Mucosa of rectum (tissue), 2 donors: ENCODE results near the gene NUP62.

Experiments used
- H3K27ac ChIP-seq, 2 donors: one replicate each; pipeline ENCODE4 v1.7.0; 2013; ENCODE audit warnings: inconsistent platforms in 2 of 2, low read depth in 2 of 2, low read length in 2 of 2
- H3K27me3 ChIP-seq, 2 donors: one replicate each; pipeline ENCODE4 v1.7.0; 2013; ENCODE audit warnings: low read length in 2 of 2; ENCODE audit not compliant: control insufficient read depth in 2 of 2, insufficient read depth in 2 of 2
- H3K36me3 ChIP-seq, 2 donors: one replicate each; pipeline ENCODE4 v1.7.0; 2013; ENCODE audit warnings: low read length in 2 of 2; ENCODE audit not compliant: control insufficient read depth in 2 of 2, insufficient read depth in 2 of 2
- H3K4me1 ChIP-seq, 2 donors: one replicate each; pipeline ENCODE4 v1.7.0; 2013; ENCODE audit warnings: low read length in 2 of 2, mild to moderate bottlenecking in 1 of 2; ENCODE audit not compliant: control insufficient read depth in 2 of 2, insufficient read depth in 2 of 2
- H3K4me3 ChIP-seq, 2 donors: one replicate each; pipeline ENCODE4 v1.7.0; 2013; ENCODE audit warnings: low read length in 2 of 2
- H3K9ac ChIP-seq, 2 donors: one replicate each; pipeline ENCODE4 v1.7.0; 2013; ENCODE audit warnings: low read length in 2 of 2, low read depth in 1 of 2, mild to moderate bottlenecking in 1 of 2
- H3K9me3 ChIP-seq, 2 donors: one replicate each; pipeline ENCODE4 v1.7.0; 2013; ENCODE audit warnings: low read length in 2 of 2; ENCODE audit not compliant: control insufficient read depth in 2 of 2
- donor health status: healthy.
- donor health status: Normal muscosa, but diverticular disease.

The NUP62 gene

GRCh38 chr19:49882643-49883042, 46.7 kb downstream of the NUP62 start:
- Histone ChIP-seq H3K27ac (no peak overlapping the region), H3K27me3 (no peaks in the 10 kb centered on the region), H3K4me3 (no peak overlapping the region), H3K9ac (no peak overlapping the region), H3K9me3 (no peaks in the 10 kb centered on the region), H3K36me3 (peaks cover 56 to 59% of the 10 kb centered on the region in 2 donors), H3K4me1 (peaks cover 7 to 11% of the 10 kb centered on the region in 2 donors)

DNA sequence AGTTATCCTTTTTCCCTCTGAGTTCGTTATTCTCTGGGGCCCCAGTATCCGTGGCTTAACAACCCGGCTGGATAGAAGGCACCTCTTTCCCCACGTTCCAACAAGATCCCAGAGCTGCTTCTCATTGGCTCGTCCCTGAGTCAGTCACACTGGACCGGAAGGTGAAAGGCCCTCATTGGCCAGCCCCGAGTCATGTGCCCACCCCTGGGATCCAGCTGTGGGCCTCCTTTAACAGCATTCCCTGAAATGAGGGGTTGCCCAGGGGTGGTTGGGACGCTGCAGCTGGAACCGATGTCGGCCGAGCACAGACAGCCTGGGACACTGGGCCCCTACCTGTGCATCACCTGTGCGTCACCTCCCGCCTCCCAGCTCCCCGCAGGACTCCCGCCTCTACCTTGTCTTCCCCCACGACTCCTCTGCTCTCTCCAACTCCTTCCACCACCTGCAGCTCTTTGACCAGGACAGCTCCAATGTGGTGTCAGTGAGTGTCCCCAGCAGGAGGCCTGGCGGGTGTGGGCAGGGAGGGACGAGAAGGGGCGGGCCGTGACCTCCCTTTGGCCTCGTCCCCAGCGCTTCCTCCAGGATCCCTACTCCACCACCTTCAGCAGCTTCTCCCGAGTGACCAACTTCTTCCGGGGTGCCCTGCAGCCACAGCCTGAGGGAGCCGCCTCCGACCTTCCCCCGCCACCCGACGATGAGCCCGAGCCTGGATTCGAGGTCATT, 47.5 kb downstream of the NUP62 start:
- H3K4me1 ChIP-seq: peaks cover 7 to 11% of the 10 kb centered on the region in 2 donors
- H3K36me3 ChIP-seq: peaks cover 56 to 59% of the 10 kb centered on the region in 2 donors
- no peaks in the 10 kb centered on the region for H3K27me3 ChIP-seq
- H3K9me3 ChIP-seq: no peaks in the 10 kb centered on the region
- no peak overlapping the region for H3K4me3 ChIP-seq
- H3K27ac ChIP-seq: no peak overlapping the region
- no peak overlapping the region for H3K9ac ChIP-seq

GRCh38 chr19:49881186-49881585, 48.1 kb downstream of the NUP62 start:
- H3K27me3 ChIP-seq: no peaks in the 10 kb centered on the region
- no peaks in the 10 kb centered on the region for H3K9me3 ChIP-seq
- H3K27ac ChIP-seq: no peak overlapping the region
- H3K4me3 ChIP-seq: no peak overlapping the region
- peaks cover 7 to 11% of the 10 kb centered on the region in 2 donors for H3K4me1 ChIP-seq
- H3K9ac ChIP-seq: no peak overlapping the region
- peaks cover 56 to 59% of the 10 kb centered on the region in 2 donors for H3K36me3 ChIP-seq

- Histone ChIP-seq H3K4me3 (no peak overlapping the region), H3K9ac (no peak overlapping the region), H3K9me3 (no peaks in the 10 kb centered on the region), H3K36me3 (peaks cover 56 to 59% of the 10 kb centered on the region in 2 donors), H3K4me1 (peaks cover 13 to 17% of the 10 kb centered on the region in 2 donors), H3K27me3 (no peaks in the 10 kb centered on the region), H3K27ac (no peak overlapping the region)
Measured at GRCh38 chr19:49880162-49880869, 49.0 kb downstream of the NUP62 start.

DNA sequence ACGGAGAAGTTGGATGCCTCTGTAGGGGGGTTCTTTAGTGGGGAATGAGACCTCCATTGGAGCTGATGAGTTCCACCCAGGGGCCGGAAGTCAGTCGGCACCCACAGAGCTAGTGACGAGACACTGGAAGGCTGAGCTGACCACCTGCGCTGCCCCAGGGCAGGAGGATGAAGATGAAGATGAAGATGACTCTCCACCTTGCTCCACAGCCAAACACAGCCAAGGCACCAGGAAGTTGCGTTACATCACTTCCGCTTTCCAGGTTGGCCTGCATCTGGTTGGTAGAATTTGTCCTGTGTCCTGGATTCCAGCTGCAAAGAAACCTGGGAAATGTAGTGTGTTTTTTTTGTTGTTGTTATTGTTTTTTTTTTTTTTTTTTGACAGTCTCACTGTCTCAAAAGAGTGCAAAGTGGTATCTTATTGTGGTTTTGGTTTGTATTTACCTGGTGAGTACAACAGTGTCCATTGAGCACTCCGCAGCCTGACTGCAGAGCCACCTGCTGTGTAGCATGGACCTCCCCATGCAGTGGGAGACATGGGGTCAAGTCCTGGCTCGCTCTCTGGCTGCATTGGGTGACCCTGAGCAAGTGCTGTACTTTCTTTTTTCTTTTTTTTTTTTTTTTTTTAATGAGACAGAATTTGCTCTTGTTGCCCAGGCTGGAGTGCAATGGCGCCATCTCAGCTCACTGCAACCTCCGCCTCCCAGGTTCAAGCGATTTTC, 49.9 kb downstream of the NUP62 start:
- Histone ChIP-seq H3K4me1 (peaks cover 16 to 18% of the 10 kb centered on the region in 2 donors), H3K9ac (no peak overlapping the region), H3K27me3 (no peaks in the 10 kb centered on the region), H3K4me3 (no peak overlapping the region), H3K36me3 (peaks cover 51 to 53% of the 10 kb centered on the region in 2 donors), H3K27ac (no peak overlapping the region), H3K9me3 (no peaks in the 10 kb centered on the region)

- Histone ChIP-seq H3K9ac (no peak overlapping the region), H3K27ac (peak overlapping the region in 1 of 2 donors; percentile 99), H3K9me3 (no peaks in the 10 kb centered on the region), H3K4me1 (peaks cover 16 to 18% of the 10 kb centered on the region in 2 donors), H3K4me3 (peak overlapping the region; percentile 97 to 99), H3K27me3 (no peaks in the 10 kb centered on the region), H3K36me3 (peaks cover 44 to 46% of the 10 kb centered on the region in 2 donors)
Measured at GRCh38 chr19:49878744-49879070, 50.6 kb downstream of the NUP62 start.

GRCh38 chr19:49877879-49878743, 51.2 kb downstream of the NUP62 start:
- H3K36me3 ChIP-seq: peaks cover 38 to 40% of the 10 kb centered on the region in 2 donors
- H3K9me3 ChIP-seq: no peaks in the 10 kb centered on the region
- peak overlapping the region; percentile 86 to 98 for H3K9ac ChIP-seq
- no peaks in the 10 kb centered on the region for H3K27me3 ChIP-seq
- peak overlapping the region; percentile 97 to 99 for H3K4me3 ChIP-seq
- H3K4me1 ChIP-seq: peaks cover 16 to 18% of the 10 kb centered on the region in 2 donors
- H3K27ac ChIP-seq: peak overlapping the region; percentile 98 to 99

DNA sequence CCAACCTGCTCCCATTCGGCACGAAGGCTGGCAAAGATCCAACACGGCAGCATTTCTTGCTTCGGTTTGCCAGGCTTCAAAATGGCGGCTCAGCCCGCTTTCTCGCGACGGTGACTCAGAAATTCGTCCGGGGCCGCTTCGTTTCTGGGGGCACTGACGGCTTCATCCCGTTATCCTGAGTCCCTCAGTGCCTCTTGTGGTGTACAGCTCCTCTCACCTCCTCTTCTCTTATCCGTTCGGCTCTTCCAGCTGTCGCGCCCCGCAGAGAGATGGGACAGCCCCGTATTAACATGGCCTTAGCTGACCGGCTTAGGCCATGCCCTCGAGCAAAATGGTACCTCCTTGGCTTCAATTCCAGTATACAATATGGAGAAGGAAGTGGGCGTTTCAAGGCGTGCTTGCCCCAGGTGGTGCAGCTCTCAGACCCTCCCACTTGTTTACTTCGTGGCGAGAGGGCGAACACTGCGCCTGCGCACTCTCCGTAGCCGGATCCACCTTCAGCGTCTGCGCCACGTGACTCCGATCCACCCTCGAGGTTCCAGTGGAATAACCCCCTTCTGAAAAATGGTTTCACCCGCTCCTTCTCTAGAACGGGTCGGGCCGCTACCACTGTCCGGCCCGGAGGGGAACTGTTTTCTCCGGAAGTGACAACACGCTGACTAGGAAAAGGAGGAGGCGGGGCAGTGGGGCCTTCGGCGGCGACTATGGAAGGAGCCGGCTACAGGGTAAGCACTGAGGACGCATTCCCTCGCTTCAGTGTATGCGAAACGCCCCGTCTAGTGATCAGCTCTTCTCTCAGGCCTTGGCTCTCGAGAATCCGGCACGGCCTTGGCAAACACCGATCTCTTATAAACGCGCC, 52.1 kb downstream of the NUP62 start, which contains the start of the genes AKT1S1 and TBC1D17:
Gene AKT1S1, minus strand, starts transcription at position 336 of the 859 bp plus-strand sequence. CDS start 4,060 bp downstream, outside the sequence.
Gene TBC1D17, plus strand, starts transcription at position 683 of the 859 bp plus-strand sequence. Its CDS starts 22 bp downstream, at position 705.
- H3K4me1 ChIP-seq: peaks cover 16 to 18% of the 10 kb centered on the region in 2 donors
- H3K27me3 ChIP-seq: no peaks in the 10 kb centered on the region
- peak within 1 kb of the TSS; percentile 99 for H3K4me3 ChIP-seq
- peak within 1 kb of the TSS; percentile 98 to 99 for H3K27ac ChIP-seq
- peak within 1 kb of the TSS; percentile 99 to 100 for H3K9ac ChIP-seq
- H3K9me3 ChIP-seq: no peaks in the 10 kb centered on the region
- peaks cover 29 to 31% of the 10 kb centered on the region in 2 donors for H3K36me3 ChIP-seq
